ENCODE results near the gene GARIN5A.
"Not testable (repeated sequence)": the region's sequence is repeated elsewhere in the genome, so short reads cannot be mapped to it uniquely, and the experiment has no call there.

Gene GARIN5A

DNA sequence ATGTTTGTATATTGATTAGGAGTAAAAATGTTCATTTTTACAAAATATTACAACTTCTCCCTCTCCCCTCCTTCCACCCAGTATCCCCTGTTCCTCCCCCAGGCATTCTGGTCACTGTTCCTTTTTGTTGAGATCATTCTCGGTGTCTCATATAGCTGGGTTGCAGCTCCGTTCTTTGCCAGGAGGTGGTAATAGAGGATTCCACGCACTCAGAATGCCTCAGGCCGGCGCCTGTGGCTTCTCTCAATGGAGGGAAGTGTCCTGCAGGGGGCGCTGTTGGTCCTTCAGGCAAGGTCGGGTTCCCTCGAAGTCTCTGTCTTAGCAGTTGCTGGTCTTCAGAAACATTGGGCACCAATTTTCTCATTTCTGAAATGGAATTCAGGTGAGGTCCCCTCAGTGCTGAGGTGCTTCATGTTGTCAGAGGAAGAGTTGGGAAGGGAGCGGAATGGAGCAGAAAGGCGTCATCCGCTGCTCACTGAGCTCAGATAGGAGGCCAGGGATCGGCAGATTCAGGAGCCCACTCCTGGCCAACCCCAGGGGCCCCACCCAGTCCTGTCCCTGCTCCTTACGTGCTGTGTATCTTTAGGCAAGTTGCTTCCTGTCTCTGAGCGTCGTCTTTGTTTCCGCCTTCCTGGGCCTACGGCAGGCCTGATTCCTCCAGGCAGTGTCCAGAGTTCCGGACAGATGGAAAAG lies 10.3 kb upstream of the GARIN5A start:
- DNase-seq = no peak

DNA sequence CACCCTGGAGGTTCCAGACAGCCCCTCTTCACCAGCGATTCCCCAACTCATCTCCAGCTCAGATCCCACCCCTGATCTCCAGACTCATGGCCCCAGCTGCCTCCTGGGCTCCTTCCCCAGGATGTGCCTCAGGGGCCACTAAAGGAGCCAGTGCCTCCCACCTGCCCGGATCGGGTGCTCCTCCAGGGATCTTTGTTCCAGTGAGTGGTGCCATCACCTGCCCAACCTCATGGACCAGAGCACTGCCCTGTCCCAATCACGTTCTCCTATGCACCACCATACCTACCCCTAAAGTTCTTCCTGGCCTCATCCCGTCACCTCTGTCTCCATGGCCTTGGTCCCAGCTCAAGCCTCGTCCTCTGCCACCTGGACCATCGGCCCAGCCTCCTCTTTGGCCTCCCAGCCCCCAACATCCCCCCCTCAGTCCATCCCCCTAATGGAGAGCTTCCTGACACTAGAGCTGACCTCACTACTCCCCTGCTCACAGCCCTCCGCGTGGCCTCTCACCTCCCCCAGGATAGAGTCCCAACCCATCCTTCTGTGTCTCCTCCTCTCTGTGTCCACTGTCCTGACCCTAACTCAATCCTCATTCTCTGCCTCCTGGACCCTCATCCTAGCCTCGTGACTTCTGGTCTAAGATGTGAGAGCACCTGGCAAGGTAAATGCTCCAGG lies 8.8 kb upstream of the GARIN5A start:
- DNase-seq = no peak

DNA sequence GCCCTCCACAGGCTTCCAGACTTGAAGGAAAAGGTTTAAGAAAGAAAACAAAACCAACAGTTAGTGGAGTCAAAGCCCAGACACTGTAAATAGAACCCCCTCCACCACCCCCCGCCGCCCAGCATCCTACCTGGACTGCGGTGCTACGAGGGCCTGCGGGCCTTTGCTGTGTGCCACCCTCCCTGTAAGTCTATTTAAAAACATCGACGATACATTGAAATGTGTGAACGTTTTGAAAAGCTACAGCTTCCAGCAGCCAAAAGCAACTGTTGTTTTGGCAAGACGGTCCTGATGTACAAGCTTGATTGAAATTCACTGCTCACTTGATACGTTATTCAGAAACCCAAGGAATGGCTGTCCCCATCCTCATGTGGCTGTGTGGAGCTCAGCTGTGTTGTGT lies 6.3 kb upstream of the GARIN5A start:
- no peak for DNase-seq

DNA sequence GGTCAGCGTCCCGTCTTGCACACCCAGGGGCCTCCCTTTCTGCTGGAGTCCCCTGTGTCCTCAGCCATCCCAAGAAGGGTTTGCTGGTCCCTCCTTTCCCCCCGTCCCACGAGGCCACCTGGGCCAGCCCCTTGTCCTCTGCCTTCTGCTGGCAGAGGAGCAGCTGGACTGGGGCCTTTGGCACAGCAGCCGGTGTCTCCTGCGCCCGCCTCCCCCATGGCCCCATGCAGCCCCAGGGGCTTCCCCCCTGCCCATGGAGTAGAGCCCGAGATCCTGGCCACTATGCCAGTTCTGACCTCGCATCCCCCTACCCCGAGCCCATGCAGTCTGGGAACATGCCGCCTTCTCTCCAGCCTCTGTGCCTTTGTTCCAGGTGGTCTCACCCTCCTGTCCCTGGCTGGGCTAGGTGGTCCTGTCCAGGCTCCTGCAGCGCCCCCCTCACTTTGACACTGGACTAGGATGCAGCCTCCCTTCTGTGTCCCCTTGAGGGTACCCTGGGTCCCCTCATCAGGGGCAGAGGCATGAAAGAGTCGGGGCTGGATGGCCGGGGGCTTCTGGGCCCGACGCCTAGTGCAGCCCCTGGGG lies 5.7 kb upstream of the GARIN5A start:
- no peak for DNase-seq

DNA sequence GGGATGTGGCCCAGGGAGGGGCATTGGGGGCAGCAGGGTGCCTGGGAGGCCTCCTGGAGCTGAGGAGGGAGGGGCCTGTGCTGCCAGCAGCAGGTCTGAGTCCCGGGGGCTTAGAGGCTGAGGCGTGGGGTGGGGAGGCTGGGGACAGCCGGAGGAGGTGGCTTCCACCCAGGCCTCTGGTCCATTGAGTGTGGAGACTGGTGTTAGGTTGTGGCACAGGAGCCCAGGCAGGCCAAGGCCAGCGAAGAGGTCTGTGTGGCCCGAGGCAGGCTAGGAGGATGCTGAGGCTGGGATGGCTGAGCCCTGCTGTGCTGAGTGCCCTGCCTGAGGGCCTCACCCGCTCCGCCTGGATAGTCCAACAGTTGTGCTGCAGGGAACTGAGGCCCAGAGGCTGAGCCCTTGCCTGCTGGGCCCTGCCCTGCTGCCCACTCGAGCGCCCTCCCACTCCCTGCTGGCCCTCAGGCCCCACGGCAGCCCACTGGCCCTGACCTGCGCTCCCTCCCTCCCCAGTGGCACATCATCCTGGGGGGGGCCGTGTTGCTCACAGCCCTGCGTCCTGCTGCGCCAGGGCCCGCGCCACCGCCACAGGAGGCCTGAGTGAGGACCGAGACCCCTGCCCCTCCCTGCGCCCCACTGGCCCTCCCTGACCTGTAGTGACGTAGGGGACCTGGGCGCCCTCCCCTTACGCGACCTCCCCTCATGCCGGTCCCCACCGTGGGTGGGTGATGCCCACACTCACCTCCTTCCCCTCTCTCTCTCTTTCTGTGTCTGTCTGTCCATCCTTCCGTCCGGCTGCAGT lies 4.9 kb upstream of the GARIN5A start:
- DNase-seq = no peak

DNA sequence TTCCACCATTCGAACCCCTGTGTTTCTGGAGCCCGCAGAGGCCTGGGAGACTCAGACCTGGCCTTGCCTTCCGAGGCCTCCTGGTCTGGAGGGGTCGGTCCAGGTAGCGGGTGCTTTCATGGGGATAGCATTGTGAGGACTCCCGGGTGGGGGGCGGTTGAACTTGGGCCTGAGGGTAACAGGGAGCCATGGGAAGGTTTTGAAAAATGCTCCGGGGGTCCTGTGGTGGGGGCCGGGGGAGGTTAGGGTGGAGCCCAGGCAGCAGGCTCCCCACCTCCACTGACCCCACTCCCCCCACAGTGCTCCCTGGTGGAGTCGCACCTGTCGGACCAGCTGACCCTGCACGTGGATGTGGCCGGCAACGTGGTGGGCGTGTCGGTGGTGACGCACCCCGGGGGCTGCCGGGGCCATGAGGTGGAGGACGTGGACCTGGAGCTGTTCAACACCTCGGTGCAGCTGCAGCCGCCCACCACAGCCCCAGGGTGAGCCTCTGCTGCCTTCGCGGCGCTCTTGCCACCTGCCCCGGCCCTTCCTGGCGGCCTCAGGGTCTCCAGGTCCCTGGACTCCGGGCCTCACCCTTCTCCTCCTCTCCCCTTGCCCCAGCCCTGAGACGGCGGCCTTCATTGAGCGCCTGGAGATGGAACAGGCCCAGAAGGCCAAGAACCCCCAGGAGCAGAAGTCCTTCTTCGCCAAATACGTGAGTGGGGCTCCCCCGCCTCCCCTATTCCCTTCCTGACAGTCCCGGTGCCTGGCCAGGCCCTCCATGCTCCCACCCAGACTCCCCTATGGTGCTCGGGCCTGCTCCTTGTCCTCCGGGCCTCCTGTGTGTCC lies 3.8 kb upstream of the GARIN5A start:
- no peak for DNase-seq

DNA sequence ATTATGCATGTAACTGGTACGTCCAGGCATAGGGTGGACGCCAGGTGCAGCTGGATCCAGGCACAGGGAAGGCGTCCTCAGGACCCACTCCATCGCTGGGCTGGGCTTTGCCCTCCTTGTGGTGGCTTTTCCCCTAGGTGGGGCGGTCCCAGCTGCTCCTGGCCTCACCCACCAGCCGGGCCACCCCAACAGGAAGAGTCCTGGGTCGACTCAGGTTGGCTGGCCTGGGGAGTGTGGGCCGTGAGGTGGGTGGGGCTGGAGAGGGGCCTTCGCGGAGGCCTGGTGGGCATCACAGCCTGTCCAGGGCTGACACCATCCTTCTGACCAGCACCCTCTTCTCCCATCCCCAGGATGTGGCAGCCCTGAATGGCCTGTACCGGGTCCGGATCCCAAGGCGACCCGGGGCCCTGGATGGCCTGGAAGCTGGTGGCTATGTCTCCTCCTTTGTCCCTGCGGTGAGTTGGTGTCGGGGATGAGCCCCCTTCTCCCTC lies 3.2 kb upstream of the GARIN5A start:
- no peak for DNase-seq

DNA sequence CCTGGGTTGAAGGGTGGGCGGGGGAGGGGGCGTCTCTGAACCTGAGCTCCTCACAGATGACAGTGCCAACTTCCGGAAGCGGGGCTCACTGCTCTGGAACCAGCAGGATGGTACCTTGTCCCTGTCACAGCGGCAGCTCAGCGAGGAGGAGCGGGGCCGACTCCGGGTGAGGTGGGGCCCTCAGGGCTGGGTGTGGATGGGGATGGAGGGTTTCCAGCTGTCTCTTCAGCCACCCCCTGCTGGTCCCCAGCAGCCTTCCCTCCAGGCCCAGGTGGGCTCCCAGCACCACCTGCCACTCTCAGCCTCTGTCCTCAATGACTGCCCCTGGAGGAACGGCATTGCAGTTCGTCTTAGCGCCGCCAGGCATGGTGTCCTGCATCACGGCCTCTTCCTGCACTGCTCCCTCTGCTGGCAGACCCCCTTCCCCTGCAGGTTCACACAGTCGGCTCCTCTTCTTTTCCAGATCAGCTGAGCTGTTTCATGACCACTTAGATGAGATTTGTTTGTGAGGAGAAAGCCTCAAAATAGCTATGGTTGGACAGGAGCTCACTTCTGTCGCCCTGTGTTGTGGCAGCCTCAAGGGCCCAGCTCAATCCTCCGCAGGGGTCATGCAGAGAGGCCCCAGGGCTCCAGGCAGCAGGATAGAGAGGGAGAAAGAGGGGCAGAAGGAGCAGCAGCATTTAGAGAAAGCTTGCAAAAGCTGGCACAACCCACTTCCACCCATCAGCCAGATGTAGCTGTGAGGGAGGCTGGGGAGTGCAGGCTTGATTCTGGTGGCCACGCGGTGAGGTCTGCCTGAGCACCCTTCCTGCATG lies 2.5 kb upstream of the GARIN5A start:
- DNase-seq = no peak

DNA sequence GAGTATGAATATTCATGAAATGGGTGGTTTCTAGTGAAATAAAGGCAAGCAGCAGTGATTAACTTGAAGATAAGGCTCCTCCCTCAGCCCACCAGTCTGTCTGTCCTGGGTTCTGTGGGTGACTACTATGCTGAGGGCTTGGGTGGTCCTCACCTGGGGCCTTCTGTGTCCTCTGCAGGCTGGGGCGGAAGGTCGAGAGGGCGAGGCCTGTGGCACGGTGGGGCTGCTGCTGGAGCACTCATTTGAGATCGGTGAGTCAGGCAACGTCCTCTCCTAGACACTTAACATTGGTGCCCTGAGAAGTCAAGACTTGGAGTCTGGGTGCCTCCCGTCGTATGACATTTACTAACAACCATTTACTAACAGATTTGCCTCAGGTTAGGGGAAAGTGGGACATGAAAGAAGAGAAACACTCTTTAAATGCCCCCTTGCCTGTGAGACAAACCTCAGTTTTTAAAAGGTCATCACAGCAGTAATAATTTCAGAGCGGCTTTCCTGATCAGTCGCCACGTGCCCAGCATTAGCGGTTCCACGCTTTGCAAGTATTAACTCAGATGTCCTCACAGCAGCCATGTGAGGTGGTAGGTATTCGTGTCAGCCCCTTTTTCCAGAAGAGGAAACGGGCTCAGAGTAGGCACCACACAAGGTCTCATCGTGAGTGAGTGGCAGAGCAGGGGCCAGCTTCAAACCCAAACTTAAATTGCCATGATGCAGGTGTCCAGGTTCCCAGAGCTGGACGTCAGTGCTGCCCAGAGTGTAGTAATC lies 1.3 kb upstream of the GARIN5A start:
- no peak for DNase-seq

DNA sequence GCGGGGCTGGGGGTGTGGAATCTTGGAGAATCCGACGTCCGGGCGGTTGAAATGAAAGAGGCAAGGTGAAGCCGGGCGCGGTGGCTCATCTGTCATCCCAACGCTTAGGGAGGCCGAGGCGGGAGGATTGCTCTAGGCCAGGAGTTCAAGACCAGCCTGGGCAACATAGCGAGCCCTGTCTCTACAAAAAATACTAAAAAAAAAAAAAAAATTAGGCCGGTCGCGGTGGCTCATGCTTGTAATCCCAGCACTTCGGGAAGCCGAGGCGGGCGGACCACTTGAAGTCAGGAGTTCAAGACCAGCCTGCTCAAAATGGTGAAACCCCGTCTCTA lies 225 bp upstream of the GARIN5A start:
- DNase-seq = no peak

DNA sequence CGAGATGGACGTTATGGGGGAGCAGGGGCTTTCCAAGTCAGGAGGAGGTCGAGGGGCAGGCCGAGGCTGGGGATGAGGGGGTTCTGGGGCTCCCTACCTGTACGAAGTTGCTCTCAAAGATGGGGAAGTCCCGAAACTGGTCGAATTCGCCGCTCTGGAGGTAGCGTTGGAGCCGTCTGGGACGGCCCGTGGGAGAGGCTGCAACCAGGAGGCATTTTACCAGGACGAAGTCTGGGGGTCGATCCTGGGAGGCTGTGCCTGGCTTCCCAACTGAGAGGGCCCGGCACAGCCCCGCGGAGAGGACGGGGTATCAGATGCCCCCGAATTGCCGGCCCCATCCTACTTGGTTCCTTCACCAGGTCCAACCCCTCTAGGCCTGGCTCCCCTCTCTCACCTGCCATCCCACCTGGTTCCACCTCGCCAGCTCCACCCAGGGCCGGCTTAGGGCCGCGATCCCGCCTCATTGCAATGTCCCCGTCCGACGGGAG lies 868 bp downstream of the GARIN5A start:
- DNase-seq = no peak

DNA sequence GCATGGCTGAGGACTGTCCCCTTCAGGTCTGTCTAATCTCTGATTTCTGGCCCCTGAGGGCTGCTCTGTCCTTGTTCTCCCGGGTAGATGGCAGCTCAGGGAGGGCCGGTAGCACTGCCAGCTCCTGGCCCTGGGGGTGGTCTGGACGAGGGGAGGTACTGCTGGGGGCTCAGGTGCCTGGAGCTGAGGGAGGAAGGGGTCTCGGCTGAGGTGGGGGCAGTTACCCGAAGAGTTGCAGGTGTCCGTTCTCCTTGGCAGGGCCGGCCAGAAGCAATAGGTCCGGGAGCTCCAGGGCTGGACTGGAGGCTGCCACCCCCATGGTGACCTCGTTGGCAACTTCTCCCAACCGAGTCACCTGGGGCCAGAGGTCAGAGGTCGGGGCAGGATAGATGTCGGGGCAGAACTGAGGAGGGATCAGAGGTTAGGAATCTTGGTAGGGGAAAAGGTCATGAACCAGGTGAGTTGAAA lies 1.5 kb downstream of the GARIN5A start:
- DNase-seq = no peak

DNA sequence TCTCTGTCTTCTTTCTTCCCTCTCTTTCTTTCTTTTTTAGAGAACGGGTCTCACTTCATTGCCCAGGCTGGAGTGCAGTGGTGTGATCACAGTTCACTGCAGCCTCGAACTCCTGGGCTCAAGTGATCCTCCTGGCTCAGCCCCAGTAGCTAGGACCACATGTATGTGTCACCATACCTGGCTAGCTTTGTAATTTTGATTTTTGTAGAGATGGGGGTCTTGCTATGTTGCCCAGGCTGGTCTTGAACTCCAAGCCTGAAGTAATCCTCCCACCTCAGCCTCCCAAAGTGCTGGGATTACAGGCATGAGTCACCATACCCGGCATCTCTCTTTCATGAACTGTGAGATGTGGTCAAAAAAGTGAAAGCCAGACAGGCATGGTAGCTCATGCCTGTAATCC lies 3.3 kb downstream of the GARIN5A start:
- not testable (repeated sequence) for DNase-seq

DNA sequence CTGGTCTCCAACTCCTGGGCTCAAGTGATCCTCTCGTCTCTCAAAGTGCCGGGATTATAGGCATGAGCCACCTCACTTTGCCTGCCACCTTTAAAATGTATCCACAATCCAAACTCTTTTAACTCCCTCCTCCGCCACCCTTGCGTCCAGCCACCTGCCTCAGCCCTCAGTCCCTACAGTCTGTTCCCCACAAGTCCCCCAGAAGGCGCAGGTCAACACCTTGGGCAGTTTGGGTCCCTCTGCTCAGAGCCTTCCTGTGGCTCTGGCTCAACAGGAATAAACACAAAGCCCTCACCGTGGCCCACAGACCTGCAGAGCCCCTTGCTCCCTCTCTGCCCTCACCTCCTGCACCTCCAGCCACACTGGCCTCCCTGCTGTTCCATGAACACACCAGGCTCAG lies 7.8 kb downstream of the GARIN5A start:
- no peak for DNase-seq

DNA sequence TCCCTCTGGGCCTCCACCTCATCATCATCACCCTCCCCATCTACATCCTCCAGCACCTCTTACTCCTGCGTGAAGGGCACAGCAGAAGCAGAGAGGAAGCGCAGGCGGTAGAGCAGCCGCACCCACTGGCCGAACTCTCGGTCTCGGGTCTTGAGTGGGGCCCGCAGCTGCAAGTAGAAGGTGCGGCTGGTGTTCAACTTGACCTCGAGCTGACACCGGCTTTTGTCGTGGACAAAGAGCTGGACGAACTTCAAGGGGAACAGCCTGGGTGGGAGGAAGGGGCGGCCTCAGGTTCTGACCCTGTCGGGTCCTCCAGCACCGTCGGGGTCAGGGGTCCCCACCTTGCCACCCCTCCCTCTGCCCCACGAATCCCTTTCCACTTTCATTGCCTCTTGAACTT lies 9.1 kb downstream of the GARIN5A start:
- no peak for DNase-seq

DNA sequence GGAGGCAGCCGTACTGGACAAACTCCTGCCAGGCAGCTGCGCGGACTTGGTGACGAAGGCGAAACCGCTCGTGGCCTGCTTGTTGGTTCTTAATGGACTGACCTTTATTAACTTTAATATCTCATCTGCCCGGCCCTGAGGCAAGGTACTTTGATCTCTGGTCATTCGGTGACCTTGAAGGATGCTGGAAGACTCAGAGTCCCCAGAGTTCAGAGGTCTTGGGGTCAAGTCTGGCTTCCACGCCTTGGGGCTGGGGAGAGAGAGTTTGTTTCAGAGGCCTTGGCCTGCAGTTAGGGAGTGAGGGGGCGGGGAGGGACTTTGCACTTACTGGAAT lies 10.0 kb downstream of the GARIN5A start:
- no peak for DNase-seq

DNA sequence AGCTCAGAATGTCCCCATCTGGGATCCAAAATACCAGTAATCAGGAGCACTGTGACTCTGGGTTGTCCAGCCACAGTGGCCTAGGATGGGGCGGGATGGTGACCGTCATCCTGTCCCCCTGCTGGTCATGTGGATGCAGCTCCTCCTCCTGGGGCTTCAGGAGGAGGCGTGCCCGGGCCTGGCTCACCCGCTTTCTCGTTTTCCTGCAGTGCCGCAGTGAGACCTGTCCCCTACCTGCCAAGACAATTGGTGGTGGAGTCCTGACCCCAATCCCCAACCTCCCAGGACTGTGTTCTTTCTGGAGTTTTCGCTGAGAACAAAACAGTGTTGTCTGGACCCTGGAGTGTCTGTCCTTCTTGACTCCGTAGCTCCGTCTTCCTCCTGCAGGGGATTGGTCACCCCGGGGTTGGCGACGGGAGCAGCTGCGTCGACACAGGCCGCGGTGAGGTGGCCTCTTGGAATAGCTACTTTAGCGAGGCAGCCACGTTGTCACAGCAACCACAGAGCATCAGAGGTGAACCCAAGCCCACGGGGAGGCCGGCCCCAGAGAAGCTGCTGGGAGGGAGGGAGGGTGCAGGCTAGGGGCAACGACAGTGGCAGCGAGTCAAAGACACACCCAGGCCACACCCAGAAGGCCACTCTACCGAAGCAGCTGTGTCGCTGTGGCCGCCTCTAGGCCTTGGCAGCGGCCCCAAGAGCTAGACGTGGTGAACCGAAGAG lies 10.5 kb downstream of the GARIN5A start:
- DNase-seq = peak; percentile 90

DNA sequence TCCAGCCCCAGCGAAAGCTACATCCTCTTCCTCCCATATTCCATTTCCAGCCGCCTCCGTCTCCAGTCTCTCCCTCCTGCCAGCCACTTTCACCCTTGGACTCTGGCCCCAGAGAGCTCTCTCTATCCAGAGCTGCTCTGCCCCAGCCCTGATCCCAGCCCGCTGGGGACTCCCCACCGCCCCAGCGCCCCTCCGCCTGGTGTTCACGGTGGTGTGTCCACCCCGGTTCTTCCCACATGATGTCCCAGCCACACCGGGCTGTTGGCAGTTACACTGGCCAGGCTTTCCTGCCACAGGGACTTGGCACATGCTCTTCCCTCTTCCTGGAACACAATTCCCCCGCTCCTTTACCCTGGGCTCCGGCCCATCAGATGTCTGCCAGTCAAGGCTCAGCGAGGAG lies 11.6 kb downstream of the GARIN5A start:
- DNase-seq = no peak

DNA sequence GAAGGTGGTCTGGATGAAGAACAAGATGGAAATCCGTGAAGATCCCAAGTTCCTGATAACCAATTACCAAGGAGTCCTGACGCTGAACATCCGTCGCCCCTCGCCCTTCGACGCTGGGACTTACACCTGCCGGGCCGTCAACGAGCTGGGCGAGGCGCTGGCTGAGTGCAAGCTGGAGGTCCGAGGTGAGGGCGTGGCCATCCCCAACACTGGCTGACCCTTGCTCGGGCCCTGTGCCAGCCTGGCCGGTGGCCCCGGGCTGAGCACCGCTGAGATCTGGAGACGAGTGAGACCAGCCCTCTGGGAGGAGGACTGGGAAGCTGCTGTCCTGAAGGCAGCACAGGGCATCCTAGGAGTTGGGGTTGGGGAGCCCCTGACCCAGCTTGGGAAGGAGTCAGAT lies 12.3 kb downstream of the GARIN5A start:
- DNase-seq = no peak

DNA sequence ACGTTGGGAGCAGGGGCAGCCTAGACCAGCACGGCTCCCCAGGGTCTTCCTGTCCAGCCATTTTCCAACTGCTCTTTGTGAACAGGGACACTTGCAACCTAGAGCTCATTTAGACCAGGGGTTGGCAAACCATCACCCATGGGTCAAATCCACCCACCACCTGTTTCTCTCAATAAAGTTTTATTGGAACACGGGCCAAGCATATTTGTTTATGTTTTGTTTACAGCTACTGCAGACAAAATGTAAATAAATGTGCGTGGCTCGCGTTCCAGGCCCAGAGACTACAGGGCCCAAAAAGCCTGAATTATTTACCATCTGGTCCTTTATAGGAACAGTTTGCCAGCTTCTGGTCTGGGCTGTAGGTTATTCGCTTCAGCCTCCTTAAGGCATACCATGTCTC lies 13.7 kb downstream of the GARIN5A start:
- DNase-seq = no peak

Measured in DMS79 treated with DMSO at 0.1 percent for 48 hours (cell line).